OCI-LY3 (cell line): ENCODE measurements around the gene TMPRSS5.
"Not testable (repeated sequence)": the region's sequence is repeated elsewhere in the genome, so short reads cannot be mapped to it uniquely, and the experiment has no call there.

ENCODE experiments used
- H2AFZ ChIP-seq: fragments of 200-600, 300-600 bp; shearing (Covaris generic); 2 replicates; pipeline ENCODE4 v1.6.0; 2014; ENCODE audit warnings: antibody characterized with exemption, low read depth, low read length
- H3K27ac ChIP-seq: fragments of 200-600, 300-600 bp; sonication (generic); 2 replicates; pipeline ENCODE4 v1.5.1; 2014; ENCODE audit warnings: mild to moderate bottlenecking, low read length, moderate library complexity, mixed read lengths
- H3K27me3 ChIP-seq: fragments of 200-600, 300-600 bp; sonication (generic); 2 replicates; pipeline ENCODE4 v1.6.1; 2014; ENCODE audit warnings: low read depth, low read length, mixed read lengths
- H3K36me3 ChIP-seq: fragments of 200-600, 300-600 bp; sonication (generic); replicated peaks from 2 replicates; pipeline ENCODE3; 2014; ENCODE audit warnings: low read depth, low read length, mixed read lengths
- H3K4me1 ChIP-seq: fragments of 300-600, 200-600 bp; sonication (generic); 2 replicates; pipeline ENCODE4 v1.6.1; 2014; ENCODE audit warnings: low read length, mixed read lengths
- H3K4me2 ChIP-seq: fragments of 200-600, 300-600 bp; sonication (generic); 2 replicates; pipeline ENCODE4 v1.6.1; 2014; ENCODE audit warnings: low read length, mixed read lengths
- H3K4me3 ChIP-seq: fragments of 300-600, 200-600 bp; sonication (generic); 2 replicates; pipeline ENCODE4 v1.5.1; 2014; ENCODE audit warnings: antibody characterized with exemption, mild to moderate bottlenecking, low read length, moderate library complexity
- H3K79me2 ChIP-seq: fragments of 300-600, 200-600 bp; shearing (Covaris generic); 2 replicates; pipeline ENCODE4 v1.6.1; 2014; ENCODE audit warnings: mild to moderate bottlenecking, low read length, mixed read lengths
- H3K9ac ChIP-seq: fragments of 300-600, 200-600 bp; shearing (Covaris generic); 2 replicates; pipeline ENCODE4 v1.6.0; 2014; ENCODE audit warnings: mild to moderate bottlenecking, low read length, moderate library complexity
- H3K9me3 ChIP-seq: fragments of 200-600, 300-600 bp; shearing (Covaris generic); 2 replicates; pipeline ENCODE4 v1.6.1; 2014; ENCODE audit warnings: low read length, mixed read lengths; ENCODE audit not compliant: insufficient read depth
- H4K20me1 ChIP-seq: fragments of 200-600, 300-600 bp; sonication (generic); 2 replicates; pipeline ENCODE4 v1.6.1; 2016; ENCODE audit warnings: low read length, mixed read lengths; ENCODE audit not compliant: insufficient read depth
- EZH2phosphoT487 ChIP-seq: fragments of 200-600 bp; shearing (Covaris generic); IDR thresholded peaks from 2 replicates; pipeline ENCODE4 v1.6.1; 2018; ENCODE audit warnings: antibody characterized with exemption, mixed run types, low read depth
- TF ChIP-seq, protein P1 (sequence below): fragments of 200-600, 300-600 bp; sonication (generic); IDR thresholded peaks from 2 replicates; pipeline ENCODE4 v1.5.1; 2014; ENCODE audit warnings: antibody characterized with exemption, low read length, low read depth

The TMPRSS5 gene

DNA sequence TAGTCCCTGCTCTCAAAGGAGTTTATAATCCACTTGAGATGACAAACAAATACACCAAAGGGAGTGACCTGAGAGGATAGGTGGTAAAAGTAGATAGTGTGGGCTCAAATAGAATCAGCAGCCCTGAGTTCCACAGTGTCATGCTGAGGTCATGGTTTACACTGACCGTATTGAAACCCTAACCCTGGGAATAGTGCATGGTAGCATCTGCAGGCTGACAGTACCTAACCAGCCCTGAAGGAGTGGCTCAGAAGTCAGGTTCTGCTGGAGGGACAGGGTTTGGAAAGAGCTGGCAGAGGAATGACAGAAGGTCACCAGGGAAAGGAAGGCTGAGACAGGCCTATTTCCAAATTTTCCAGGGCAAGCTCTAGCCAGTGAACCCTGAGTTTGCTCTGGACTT, 9.2 kb upstream of the TMPRSS5 start:
- Histone ChIP-seq H3K9ac (no peak overlapping the region), H3K27ac (no peak overlapping the region), H3K79me2 (no peaks in the 10 kb centered on the region), H3K36me3 (no peaks in the 10 kb centered on the region), H2AFZ (no peak overlapping the region), H3K4me2 (no peak overlapping the region), H4K20me1 (no peaks in the 10 kb centered on the region), H3K27me3 (no peaks in the 10 kb centered on the region), H3K9me3 (no peaks in the 10 kb centered on the region), H3K4me3 (no peak overlapping the region), H3K4me1 (no peaks in the 10 kb centered on the region)
- TF ChIP-seq EZH2phosphoT487 = no peak
- TF ChIP-seq, protein P1, sequence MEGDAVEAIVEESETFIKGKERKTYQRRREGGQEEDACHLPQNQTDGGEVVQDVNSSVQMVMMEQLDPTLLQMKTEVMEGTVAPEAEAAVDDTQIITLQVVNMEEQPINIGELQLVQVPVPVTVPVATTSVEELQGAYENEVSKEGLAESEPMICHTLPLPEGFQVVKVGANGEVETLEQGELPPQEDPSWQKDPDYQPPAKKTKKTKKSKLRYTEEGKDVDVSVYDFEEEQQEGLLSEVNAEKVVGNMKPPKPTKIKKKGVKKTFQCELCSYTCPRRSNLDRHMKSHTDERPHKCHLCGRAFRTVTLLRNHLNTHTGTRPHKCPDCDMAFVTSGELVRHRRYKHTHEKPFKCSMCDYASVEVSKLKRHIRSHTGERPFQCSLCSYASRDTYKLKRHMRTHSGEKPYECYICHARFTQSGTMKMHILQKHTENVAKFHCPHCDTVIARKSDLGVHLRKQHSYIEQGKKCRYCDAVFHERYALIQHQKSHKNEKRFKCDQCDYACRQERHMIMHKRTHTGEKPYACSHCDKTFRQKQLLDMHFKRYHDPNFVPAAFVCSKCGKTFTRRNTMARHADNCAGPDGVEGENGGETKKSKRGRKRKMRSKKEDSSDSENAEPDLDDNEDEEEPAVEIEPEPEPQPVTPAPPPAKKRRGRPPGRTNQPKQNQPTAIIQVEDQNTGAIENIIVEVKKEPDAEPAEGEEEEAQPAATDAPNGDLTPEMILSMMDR = no peak

DNA sequence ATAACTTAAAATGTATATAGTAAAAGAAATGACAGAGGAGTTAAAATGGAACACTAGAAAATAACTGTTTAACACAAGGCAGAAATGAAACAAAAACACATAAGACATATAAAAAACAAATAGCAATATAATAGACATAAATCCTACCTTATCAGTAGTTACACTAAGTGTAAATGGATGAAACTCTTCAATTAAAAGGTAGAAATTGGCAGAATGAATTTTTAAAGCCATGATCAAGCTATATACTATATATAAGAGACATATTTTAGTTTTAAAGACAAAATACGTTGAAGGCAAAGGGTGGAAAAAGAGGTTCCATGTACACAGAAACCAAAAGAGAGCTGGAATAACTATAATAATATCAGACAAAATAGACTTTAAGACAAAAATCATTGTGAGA, 4.9 kb upstream of the TMPRSS5 start:
- Histone ChIP-seq H3K36me3 (no peaks in the 10 kb centered on the region), H3K27ac (no peak overlapping the region), H3K9ac (no peak overlapping the region), H3K4me2 (no peak overlapping the region), H4K20me1 (no peaks in the 10 kb centered on the region), H3K79me2 (no peaks in the 10 kb centered on the region), H3K27me3 (no peaks in the 10 kb centered on the region), H3K9me3 (no peaks in the 10 kb centered on the region), H3K4me3 (no peak overlapping the region), H3K4me1 (no peaks in the 10 kb centered on the region), H2AFZ (no peak overlapping the region)
- no peak for TF ChIP-seq EZH2phosphoT487
- TF ChIP-seq, protein P1 = no peak

DNA sequence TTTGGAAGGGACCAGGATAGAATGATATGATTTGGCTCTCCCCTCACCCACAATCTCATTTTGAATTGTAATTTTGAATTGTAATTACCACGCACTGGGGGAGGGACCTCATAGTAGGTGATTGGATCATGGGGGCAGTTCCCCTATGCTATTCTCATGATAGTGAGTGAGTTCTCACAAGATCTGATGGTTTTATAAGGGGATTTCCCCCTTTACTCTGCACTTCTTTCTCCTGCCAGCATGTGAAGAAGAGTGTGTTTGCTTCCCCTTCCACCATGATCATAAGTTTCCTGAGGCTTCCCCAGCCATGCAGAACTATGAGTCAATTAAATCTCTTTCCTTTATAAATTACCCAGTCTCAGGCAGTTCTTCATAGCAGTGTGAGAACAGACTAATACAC, 2.6 kb downstream of the TMPRSS5 start:
- not testable (repeated sequence) for H3K4me3 ChIP-seq, H3K4me1 ChIP-seq, H3K27me3 ChIP-seq, H3K27ac ChIP-seq, H2AFZ ChIP-seq, H3K4me2 ChIP-seq, H4K20me1 ChIP-seq, H3K9me3 ChIP-seq, H3K36me3 ChIP-seq, H3K79me2 ChIP-seq, H3K9ac ChIP-seq

DNA sequence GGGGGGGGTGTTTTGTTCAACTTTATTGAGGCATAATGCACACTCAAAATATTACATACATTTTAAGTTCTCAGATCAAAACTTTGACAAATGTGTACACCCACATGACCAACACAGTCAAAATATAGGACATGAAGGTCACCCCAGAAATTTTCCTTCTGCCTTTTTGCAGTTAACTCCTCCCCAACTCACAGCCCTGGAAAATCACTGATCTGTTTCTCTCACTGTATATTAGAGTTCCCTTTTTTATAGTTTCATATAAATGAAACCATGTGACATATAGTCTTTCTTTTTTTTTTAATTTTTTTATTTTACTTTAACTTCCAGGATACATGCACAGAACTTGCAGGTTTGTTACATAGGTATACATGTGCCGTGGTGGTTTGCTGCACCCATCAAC, 4.6 kb downstream of the TMPRSS5 start:
- H3K4me3 ChIP-seq = no peak overlapping the region
- no peaks in the 10 kb centered on the region for H4K20me1 ChIP-seq
- H3K4me1 ChIP-seq = no peaks in the 10 kb centered on the region
- H3K27ac ChIP-seq = no peak overlapping the region
- no peaks in the 10 kb centered on the region for H3K36me3 ChIP-seq
- H3K9me3 ChIP-seq = no peaks in the 10 kb centered on the region
- no peaks in the 10 kb centered on the region for H3K27me3 ChIP-seq
- TF ChIP-seq, protein P1 = no peak
- TF ChIP-seq EZH2phosphoT487 = no peak
- H3K9ac ChIP-seq = no peak overlapping the region
- no peak overlapping the region for H2AFZ ChIP-seq
- no peak overlapping the region for H3K4me2 ChIP-seq
- no peaks in the 10 kb centered on the region for H3K79me2 ChIP-seq

DNA sequence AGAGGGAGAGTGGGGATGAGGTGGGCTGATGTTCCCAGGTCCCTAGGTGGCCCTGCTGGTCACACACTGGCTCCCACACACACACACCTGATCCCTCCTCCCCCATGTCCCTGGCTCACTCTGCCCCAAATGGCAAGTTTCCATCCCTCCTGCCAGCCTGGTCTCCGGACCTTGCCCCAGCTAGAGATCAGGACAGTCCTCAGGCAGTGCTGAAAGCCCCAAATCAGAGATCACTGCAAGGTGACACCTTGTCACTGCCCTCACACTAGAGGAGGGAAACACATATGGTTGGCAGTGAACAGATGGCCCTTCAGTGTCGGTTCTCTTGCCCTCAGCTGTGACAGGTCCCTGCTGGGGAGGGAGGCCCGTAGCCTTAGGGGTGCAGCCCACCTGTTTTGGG, 7.6 kb downstream of the TMPRSS5 start:
- H3K27me3 ChIP-seq = no peaks in the 10 kb centered on the region
- H2AFZ ChIP-seq = no peak overlapping the region
- H3K36me3 ChIP-seq = no peaks in the 10 kb centered on the region
- peaks cover 11% of the 10 kb centered on the region for H3K4me1 ChIP-seq
- H3K9me3 ChIP-seq = no peaks in the 10 kb centered on the region
- H3K9ac ChIP-seq = no peak overlapping the region
- H3K27ac ChIP-seq = no peak overlapping the region
- H3K4me3 ChIP-seq = no peak overlapping the region
- H4K20me1 ChIP-seq = no peaks in the 10 kb centered on the region
- no peaks in the 10 kb centered on the region for H3K79me2 ChIP-seq
- H3K4me2 ChIP-seq = no peak overlapping the region
- no peak for TF ChIP-seq EZH2phosphoT487
- TF ChIP-seq, protein P1 = no peak
